Activated CD4-positive, alpha-beta T cell treated with anti-CD3 and anti-CD28 coated beads for 1 hour (primary cell): ENCODE results near the gene AQP1.

Source experiments
- DNase-seq: peaks from one replicate; pipeline ENCODE4 v3.0.0-alpha.2; 2020

AQP1 gene

DNA sequence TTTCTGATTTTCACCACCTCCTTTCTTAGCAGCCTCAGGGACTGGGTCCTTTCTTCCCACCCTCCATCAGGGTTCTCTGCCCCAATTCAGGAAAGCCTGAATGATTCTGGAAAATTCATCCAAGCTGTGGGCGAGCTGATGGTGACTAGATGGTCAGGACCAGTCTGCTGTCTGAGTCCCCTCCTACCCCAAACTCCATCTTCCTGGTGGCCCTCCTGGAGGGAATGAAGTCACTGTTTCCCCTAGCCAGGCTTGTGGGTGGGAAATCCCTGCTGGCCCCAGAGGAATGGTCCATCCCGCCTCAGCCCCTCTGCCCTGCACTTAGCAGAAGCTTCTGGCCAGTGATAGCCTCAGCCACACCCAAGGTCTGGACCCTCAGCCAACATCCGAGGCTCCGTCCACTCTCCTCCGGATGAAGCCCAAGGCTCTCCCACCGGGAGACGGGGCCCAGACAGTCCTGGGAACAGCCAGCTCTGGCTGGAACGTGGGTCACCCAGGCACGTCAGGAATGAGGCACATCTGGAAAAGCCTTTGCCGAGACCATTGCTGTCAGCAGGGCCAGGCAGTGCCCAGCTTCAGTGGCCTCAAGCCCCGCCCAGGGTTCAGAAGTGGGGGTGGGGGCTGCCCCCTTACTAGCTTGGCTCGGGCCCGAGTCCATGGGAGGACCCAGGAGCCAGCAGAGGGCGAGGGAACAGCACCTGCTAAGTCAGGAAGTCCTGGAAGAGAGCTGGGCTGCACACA is 4.0 kb upstream of the AQP1 start:
- no peak for DNase-seq

DNA sequence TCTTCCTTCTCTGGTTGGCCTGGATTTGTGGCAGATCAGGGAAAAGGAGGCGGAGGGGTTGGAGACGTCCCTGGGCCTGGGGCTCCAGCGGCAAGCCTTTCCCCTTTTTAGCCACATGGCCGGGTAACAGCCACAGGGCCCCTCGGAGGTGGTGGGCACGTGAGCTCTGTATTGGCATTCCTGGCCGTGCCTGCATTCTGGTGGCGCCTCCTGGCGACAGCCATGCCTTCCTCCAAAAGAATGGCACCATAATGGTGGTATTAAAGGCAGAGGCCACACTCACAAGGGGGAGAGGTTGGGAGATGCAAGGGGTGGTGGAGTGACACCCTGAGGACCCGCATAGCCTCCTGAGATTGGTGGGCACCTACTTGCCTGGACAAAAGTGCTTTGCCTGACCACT is 3.0 kb upstream of the AQP1 start:
- DNase-seq: no peak

GRCh38 chr7:30909431-30909830 is 2.2 kb upstream of the AQP1 start:
- DNase-seq: no peak

DNA sequence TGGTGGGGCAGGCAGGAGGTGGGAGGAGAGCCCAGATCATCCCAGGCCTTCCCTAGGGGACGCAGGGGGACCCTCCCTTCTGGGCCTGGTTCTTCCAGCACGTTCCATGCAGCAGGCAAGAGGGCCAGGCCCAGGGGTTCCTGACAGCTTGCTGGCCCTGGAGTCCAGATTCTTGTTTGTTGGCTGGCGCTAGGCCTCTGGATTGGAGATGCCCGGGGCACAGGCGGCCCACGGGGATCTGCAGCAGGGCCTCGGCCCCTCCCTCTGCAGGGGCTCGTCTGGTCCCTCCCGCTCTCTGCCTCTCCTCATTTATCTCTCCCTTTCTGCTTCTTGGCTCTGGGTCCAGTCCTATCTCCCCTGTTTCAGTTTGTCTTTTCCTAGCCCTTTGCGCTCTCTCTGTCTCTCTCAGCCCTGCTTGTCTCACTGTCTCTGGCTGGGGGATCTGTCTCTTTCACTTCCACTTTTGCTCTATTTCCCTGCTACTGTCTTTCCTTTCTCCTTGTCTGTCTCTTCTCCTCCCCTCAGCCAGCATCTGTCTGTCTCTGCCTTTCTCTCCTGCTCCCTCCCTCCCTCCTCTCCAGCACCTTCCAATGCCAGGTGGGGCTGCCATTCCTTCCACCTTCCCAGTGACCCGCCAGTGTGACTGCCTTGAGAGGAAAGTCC is 1.1 kb upstream of the AQP1 start:
- DNase-seq: no peak

GRCh38 chr7:30911133-30911532 is 520 bp upstream of the AQP1 start:
- no peak for DNase-seq

DNA sequence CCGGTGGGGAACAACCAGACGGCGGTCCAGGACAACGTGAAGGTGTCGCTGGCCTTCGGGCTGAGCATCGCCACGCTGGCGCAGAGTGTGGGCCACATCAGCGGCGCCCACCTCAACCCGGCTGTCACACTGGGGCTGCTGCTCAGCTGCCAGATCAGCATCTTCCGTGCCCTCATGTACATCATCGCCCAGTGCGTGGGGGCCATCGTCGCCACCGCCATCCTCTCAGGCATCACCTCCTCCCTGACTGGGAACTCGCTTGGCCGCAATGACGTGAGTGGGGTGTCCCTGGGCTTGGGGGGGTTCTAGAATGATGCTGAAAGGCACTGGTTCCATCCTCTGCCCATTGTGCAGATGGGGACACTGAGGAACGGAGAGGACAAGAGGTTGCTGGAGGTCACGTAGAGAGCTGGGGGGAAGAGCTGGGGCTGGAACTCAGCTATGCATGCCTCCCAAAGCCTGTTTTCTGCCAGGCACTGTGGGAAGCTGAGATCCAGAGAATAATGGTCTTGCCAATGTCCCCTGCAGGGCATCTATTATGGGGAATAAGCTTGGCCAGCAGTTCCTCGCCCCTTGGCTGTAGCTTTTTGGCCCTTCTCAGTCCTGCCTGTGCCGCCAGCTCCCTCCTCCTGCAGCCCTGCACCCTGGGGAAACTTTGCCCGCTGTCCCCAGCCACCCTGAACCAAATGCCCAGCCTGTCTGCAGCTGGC is 523 bp downstream of the AQP1 start:
- DNase-seq: no peak

DNA sequence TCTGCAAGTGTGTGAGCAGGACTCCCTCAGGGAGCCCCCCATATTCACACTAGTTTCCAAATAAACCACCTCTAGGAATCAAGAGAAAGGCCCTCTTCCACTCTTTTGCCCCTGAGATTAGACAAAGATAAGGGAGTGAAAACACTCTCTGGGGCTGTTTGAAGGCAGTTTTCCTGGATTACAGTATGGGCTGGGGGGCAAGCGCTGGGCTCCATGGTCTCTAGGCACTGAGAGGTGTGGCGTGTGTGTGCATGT is 1.0 kb downstream of the AQP1 start:
- no peak for DNase-seq

- no peak for DNase-seq
These were observed 1.5 kb downstream of the AQP1 start for GRCh38 chr7:30912986-30913811.

DNA sequence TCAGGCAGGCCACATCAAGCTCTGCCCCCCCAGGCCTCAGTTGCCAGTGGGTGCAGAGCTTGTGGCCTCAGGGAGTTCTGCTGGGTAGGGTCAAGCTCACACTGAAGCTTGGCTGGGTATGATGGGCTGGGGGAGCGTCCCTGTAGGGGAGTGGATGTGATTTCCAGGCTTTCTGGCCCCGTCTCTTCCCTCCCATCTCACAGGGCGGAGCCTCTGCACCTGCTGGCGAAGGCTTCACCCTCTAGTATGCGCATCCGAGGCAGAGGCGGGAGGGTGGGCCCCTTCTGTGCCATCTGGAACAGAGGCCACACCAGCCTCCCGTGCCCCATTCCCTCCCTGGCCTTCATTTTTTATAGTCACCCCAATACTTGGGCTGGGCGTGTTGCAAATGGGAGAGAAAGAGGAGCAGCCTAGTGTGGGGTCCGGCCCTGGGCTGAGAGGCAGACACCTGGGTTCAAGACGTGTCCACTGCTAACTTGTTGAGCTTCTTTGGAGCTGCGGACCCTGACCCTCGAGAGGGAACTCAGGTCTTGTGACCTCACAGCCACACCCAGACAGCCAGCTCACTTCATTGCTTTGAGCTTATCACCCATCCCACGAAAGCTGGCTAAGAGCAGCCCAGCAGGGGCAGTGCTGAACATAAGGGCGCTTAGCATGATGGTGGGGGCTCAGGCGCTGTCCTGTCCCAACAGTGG is 2.3 kb downstream of the AQP1 start:
- DNase-seq: no peak

DNA sequence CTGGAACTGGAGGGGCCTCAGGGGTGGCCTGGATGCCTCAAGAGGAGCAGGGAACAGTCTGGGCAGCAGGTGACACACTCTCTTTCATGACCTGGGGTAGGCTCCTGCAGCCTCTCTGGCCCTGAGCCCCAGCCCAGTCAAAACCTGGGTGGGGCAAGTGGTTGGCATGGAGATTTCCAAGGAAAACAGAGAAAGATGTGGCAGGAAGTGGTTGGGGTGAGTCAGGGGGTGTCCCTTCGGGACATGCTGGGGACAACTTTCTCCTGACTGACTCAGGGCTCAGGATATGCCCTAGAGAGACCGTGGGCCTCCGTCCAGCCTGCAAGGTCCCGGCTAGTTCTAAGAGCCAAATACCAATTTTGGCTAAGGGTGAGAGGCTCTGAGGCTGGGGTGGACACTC is 2.9 kb downstream of the AQP1 start:
- no peak for DNase-seq

DNA sequence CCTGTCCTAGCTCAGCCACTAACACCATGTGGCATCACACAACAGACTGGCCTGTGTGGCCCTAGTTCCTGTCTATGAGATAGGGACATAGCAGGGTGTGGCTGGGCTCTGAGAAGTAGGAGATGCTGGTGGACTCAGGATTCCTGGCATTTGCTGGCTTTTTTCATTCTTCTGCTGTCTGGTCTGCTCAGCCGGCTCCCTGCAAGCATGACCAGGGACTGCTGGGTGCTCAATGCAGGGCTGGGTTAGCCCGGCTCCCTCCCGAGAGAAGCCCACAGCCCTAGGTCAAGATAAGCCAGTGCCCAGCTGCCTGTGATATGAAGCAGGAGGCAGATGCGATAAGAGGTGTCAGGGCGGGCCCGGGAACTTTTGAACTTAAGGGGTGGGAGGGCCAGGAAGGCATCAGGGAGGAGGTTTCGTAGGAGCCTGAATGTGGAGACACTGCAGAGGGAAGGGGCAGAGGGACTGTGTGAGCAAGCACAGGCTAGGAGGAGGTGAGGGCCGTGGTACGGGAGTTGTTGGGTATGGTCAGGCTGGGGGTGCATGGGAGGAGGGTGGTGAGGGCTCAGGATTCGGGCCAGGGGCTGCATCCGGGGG is 3.5 kb downstream of the AQP1 start:
- DNase-seq: no peak

DNA sequence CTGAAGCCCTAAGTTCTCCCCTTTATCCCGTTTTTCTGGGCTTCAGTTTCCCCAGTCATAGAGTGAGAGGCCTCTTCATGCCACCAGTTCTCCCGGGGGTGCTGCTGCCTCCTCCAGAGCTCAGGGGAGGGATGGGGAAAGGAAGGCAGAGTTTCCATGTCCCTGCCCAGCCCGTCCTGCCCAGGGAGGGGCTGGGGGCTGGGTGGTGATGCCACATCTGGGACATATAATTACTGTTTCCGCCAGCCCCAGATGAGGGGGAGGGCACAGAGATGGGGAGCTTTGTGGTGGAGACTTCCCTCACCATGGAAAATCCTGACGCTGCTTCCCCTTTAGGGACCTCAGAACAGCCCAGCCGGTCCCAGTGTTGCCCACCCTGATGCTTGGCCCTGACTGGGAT is 4.1 kb downstream of the AQP1 start:
- DNase-seq: no peak

GRCh38 chr7:30916255-30916654 is 4.6 kb downstream of the AQP1 start:
- DNase-seq: no peak

DNA sequence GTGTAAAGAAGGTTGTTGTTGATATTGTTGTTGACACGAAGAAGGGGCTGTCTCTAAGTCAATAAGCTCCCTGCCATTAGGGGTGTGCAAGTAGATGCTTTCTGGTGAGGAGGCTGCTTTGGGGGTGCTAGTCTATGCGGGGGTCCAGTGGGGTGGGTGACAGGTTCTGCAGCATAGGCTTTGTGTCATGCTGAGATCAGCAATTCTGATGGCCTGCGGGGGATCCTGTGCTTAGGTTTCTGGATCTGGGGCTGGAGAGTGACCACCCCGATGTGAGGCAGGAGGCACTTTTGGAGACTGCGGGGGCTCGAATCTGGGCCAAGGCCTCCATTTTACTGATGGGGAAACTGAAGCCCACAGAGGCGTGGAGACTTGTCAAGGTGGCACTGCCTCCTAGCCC is 5.1 kb downstream of the AQP1 start:
- no peak for DNase-seq

DNA sequence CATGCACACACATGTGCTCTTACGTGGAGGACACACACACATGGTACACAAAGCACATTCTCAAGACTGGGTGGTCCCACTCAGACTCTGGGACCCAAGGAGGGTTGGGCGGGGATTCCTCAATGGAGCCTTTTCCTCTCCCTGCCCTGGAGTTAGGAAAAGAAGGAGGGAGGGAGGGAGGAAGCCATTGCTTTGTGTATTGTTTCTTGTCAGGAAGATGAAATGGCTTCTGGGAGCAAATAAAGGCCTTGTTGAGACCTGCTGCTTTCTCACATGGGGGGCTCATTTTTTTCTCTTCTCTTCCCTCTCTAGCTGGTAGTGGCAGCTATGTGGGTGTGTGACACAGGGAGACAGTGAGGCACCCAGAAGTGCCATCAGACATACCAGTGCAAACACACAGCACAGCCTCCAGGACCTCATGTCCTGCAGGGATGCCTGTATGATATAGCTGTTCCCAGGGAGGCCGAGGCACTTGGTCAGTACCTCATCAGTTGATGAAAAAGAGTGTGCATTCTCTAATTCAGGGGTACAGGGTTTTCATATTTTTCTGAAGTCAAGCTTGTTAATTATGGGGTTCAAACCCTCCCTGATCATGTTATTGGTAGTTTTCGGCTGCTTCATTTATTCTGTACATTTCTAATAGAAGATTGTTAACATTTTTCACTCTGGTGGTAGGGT is 5.7 kb downstream of the AQP1 start:
- no peak for DNase-seq

- no peak for DNase-seq
These were observed 7.0 kb downstream of the AQP1 start for GRCh38 chr7:30918676-30919075.

- DNase-seq: no peak
These were observed 8.4 kb downstream of the AQP1 start for GRCh38 chr7:30920021-30920583.

DNA sequence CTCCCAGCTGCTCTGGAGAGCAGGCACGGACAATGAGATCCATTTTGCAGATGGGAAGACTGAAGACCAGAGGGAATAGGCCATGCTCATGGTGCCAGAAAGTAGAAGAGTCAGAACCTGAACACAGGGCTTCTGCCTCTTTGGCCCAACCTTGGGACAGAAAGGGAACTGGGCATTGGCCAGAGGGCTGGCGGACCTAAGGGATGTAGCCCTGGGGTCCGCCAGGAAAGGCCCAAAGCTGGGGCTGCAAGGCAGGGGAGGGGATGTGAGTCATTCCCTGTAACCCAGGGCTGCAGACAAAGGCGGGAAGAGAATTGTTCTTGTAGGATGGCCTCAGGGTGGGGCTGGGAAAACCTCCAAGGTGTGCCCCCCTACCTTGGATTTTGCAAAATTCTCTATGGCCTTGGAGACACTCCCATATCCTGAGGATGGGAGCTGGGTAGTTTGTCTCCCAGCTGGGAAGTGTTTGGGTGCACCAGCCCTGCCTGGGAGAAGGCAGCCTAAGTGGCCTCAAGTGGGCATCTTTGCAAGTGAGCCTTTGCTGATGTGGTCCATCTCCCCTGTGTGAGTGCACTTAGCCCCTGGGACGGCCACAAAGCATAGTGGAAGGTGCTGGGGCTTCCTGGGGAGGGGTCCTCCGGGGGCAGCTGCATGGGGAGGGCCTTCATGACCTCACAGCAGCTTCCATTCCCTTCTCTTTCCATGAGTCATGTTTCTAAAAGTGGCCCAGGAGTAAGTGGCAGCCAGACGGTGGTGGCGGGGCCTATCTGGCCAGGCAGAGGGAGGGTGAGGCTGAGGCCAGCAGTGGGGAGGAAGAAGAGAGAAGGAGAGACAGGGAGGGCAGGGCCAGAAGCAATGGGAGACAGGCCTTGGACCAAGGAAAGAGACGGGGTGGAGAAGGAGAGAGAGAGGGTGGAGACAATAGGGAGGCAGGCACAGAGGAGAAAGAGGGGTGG is 9.2 kb downstream of the AQP1 start:
- no peak for DNase-seq

- DNase-seq: no peak
These were observed 10.1 kb downstream of the AQP1 start for GRCh38 chr7:30921540-30922401.
